Activated effector memory CD4-positive, alpha-beta T cell treated with Interleukin-2 at 50 U/mL for 16 hours (primary cell): ENCODE data around the gene SCOC.
A peak's percentile ranks its signal among the peaks of the same experiment; 100 is the strongest.

Experiments
- DNase-seq: peaks from one replicate; pipeline ENCODE4 v3.0.0-alpha.2; 2020

The SCOC gene

GRCh38 chr4:140373328-140374129, at the start of gene SCOC:
Gene SCOC, plus strand, starts transcription at chr4:140373646. Its CDS starts 5,525 bp downstream, at chr4:140379171.
- DNase-seq: peak; percentile 93

GRCh38 chr4:140326395-140326993, 47.0 kb upstream of the SCOC start:
- no peak for DNase-seq

GRCh38 chr4:140330311-140330900, 43.0 kb upstream of the SCOC start:
- DNase-seq: no peak

- no peak for DNase-seq
Measured at GRCh38 chr4:140331245-140331644, 42.2 kb upstream of the SCOC start.

- DNase-seq: no peak
Measured at GRCh38 chr4:140331876-140332275, 41.6 kb upstream of the SCOC start.

- DNase-seq: no peak
Measured at GRCh38 chr4:140332734-140333133, 40.7 kb upstream of the SCOC start.

GRCh38 chr4:140333523-140333922, 39.9 kb upstream of the SCOC start:
- DNase-seq: no peak

- no peak for DNase-seq
Measured at GRCh38 chr4:140335076-140335475, 38.4 kb upstream of the SCOC start.

GRCh38 chr4:140336730-140337129, 36.7 kb upstream of the SCOC start:
- DNase-seq: no peak

- DNase-seq: no peak
Measured at GRCh38 chr4:140342620-140343019, 30.8 kb upstream of the SCOC start.

GRCh38 chr4:140343303-140343702, 30.1 kb upstream of the SCOC start:
- DNase-seq: no peak

- DNase-seq: no peak
Measured at GRCh38 chr4:140344101-140344500, 29.3 kb upstream of the SCOC start.

GRCh38 chr4:140344621-140345020, 28.8 kb upstream of the SCOC start:
- DNase-seq: no peak

GRCh38 chr4:140346136-140346535, 27.3 kb upstream of the SCOC start:
- no peak for DNase-seq

- DNase-seq: no peak
Measured at GRCh38 chr4:140349816-140350215, 23.6 kb upstream of the SCOC start.

GRCh38 chr4:140351093-140352075, 22.1 kb upstream of the SCOC start:
- no peak for DNase-seq

- DNase-seq: no peak
Measured at GRCh38 chr4:140353786-140354185, 19.7 kb upstream of the SCOC start.

- DNase-seq: no peak
Measured at GRCh38 chr4:140355288-140355687, 18.2 kb upstream of the SCOC start.

GRCh38 chr4:140357868-140358267, 15.6 kb upstream of the SCOC start:
- no peak for DNase-seq

- no peak for DNase-seq
Measured at GRCh38 chr4:140358281-140358680, 15.2 kb upstream of the SCOC start.

- peak; percentile 48 for DNase-seq
Measured at GRCh38 chr4:140359562-140360427, 13.7 kb upstream of the SCOC start.

- no peak for DNase-seq
Measured at GRCh38 chr4:140361099-140361498, 12.3 kb upstream of the SCOC start.
